Measurements from ENCODE around the gene PDX1.
A peak's percentile ranks its signal among the peaks of the same experiment; 100 is the strongest.
"Not testable (repeated sequence)": the region's sequence is repeated elsewhere in the genome, so short reads cannot be mapped to it uniquely, and the experiment has no call there.

The PDX1 gene

GRCh38 chr13:27956576-27957300 lies 36.9 kb downstream of the PDX1 start:
- DNase-seq (ENCODE audit: low spot score): no peak

DNA sequence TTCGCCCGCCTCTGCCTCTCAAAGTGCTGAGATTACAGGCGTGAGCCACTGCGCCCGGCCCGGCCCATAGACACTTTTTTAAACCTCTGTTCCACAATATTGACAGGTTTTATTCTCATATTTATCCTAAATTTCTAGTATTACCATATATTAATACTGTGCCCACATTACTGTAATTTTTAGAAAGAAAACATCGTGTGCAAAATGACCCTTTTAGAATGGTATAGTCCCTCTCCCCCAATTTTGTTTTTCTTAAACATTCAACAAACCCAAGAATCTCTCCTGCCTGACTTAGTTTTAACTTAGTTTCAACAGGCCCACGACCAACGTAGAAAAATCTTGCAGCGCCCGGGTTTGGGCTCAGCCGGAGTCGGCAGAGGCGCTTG lies 40.2 kb downstream of the PDX1 start:
- no peak for DNase-seq (ENCODE audit: low spot score)

DNA sequence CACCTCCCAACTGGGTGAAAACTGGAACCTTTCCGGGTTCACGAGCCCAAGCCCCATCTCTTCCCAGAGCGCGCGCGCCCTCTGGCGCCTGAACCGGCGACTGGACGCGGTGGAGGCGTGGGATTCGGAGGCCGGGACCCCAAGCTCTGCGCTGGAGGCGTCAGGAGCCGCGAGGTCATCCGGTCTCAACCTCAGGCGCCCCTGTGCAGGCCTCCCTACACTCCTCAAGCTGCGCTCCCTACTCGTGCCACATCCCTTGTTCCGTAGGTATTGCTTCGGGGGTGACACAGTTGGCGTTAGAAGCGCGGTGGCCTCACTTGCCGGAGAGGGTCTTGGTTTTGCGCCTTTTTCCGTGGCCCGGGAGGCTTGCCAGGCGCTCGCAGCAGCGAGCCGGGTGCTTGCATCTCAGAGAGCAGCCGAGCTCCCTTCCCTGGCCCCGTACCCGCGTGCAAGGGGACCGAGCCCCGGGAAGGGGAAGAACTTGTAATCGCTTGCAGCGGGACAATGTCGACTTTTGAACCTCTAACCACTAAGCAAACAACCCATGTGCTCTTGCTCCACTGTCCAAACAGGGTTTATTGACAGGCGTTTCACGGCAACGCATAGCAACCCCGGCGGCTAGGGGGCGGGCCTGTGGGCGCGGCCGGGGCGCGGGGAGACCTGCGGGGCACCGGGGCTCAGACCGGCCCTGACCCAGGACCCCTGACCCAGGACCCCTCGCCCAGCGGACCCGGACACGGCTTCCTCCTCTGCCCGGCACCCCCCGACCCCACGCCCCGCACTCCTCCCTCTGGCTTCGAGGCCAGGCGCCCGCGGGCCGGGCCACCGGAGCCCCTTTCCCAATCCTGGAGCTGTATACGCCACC lies 40.8 kb downstream of the PDX1 start:
- no peak for DNase-seq (ENCODE audit: low spot score)

DNA sequence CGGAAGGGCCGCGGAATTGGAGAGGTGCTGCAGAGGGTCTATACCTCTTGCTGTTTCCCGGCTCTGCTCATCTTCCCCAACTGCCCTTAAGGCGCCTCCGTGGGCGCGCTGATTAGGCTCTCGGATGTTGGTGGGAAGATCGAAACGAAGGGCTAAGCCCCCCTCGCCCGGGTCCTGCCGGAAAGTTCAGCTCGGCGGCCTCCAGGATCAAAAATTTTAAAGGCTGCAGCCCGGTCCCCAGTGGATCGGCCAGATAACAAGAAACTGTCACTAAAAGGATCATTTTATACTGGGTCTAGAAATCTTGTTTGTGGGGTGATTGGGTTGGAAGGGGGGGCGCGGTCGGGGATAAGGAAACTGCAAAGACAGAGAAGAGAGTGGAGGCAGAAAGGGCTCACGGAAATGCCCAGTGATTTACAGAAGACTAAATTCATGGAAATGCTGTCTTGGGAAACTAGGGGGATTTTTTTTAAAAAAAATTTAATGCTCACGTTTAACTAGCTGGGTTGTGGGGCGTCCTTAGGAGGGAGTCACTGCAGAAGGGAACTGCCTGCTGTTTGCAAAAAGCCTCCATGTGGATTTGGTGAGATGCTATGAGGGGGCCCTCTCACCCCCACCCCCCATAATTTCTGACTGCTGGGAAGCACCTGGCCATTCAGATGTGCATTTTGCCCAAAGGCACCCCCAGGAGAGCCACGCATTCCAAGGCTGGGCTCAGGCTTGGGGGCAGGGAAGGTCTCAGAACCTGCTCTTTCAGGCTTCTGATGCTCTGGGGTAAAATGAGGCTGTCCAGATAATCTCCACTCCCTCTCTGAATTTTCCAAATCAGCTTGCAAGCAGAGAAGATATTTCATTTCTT lies 41.7 kb downstream of the PDX1 start:
- DNase-seq (ENCODE audit: low spot score): no peak

- DNase-seq (ENCODE audit: low spot score): no peak
Observed at GRCh38 chr13:27962128-27962841, 42.5 kb downstream of the PDX1 start.

DNA sequence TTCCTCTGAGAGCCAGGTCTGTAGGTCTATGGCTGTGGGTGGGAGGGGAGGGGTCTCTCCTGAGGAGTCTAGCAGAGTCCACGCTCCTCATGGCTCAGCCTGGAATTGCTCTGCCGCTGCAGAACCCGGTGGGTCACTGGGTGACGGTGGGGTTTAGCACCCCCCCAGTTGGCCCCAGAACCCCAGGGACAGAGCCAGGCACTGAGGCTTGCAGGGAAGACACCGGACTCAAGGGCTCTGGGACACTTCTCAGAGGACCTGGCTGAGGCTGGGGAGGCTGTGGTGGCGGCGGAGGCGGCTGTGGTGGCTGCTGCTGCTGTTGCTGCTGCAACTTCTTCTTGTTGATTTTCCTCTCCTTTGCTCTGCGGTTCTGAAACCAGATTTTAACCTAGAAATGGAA lies 43.2 kb downstream of the PDX1 start:
- DNase-seq (ENCODE audit: low spot score): no peak

GRCh38 chr13:27963491-27963890 lies 43.7 kb downstream of the PDX1 start:
- no peak for DNase-seq (ENCODE audit: low spot score)

GRCh38 chr13:27964206-27964605 lies 44.4 kb downstream of the PDX1 start:
- not testable (repeated sequence) for DNase-seq (ENCODE audit: low spot score)

DNA sequence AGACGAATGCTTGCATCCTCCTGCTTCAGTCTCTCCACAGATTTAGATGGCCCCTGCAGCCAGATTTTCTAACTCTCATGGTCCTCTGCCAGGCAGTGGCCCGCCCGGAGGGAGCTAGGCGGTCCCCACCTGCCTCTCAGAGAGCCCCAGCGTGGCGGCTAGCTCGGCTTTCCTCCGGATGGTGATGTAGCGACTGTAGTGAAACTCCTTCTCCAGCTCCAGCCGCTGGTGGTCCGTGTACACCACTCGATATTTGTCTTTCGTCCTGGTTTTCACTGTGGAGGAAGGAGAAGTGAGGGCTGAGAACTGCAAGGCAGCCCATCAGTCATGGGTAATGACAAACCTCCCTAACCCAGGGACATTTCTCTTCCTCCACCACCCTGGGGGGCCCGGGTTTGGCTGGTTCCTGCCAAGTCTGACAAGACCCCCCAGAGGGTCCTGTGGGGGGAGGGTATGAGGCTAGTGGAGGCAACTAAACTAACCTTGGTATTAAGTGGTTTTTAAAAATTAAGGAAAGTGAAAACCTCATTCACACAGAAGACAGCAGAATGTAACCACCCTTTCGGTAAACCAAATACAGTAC lies 45.0 kb downstream of the PDX1 start:
- no peak for DNase-seq (ENCODE audit: low spot score)

DNA sequence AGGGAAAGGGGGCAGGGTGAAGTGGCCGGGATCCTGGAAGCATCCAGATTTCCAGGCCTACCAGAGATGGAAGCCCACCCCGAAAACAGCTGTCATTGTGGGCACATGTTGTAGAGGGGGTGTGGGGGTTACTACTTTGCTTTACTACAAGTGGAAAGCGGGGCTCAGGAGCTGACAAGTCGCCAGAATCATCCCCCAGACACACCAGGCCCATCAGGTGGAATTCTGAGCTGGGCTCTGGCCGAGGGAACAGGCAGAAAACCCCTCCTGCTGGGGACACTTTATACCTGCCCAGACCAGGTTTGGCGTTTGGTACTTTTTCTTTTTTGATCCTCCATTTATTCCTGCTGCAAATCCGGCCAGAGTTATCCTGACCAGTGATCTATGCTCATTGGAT lies 45.5 kb downstream of the PDX1 start:
- no peak for DNase-seq (ENCODE audit: low spot score)

DNA sequence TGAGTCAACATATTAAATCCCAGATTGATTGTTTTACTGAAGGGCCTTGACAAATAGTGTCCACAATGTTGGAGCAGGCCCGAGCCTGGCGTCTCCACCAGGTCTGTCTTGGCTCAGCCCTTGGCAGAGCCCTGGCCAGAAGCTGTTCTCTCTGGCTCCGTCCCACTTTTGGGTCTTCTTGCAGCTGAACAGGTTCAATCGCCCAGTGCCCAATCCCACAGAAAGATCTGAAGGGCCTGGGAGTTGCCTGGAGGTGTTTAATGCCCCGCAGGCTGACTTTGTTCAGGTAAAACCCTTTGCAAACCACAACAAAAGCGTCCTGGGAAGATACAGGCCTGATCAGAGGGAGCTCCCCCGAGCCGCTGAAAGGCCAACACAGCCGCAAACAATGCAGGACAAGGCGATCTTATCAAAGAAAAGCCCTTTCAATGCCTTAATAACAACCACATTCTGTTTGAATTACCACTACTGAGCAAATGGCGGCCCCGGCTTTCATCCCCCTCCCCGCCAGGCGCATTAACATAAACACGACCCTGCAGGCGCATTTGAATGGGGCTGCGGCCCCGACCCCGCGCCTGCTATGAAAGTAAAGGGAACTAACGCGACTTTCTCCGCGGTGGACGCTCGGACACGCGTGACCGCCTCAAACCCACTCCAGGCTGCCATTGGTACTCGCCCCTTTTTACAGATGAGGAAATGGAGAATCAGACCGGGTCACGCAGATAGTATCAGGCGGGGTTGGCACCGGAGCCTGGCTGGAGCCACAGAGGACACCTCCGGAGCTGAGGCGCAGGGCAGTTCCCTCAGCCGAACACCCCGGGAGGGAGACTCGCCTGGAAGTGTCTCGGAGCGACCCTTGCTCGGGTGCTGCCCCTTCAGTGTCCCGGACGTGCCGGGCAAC lies 46.2 kb downstream of the PDX1 start:
- DNase-seq (ENCODE audit: low spot score): no peak

DNA sequence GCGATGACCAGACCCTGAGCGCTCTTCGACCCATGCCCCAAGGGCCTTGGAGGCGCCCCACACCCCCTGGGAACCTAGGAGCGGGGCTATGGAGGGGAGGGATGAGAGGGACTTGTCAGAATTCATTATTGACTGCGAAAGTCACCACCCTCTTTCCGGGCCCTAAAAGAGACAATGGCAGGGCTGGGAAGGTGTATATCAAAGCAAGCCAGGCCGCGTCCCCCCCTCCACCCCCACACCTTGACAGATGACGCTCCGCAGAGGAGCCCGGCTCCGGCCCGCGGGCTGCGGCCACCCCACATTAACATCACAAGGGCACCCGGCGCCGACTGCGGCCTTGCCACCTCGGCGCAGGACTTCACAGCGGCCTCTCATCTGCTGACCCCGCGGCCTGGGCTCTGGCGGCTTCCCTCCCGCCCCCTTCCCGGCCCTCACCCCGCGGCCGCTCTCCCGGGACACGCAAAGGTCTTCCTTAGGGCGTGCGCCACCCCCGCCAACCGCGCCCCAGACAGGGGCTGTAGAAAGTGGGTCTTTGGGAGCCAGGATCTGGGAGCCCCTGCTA lies 46.9 kb downstream of the PDX1 start:
- peak; percentile 7 for DNase-seq (ENCODE audit: low spot score)

DNA sequence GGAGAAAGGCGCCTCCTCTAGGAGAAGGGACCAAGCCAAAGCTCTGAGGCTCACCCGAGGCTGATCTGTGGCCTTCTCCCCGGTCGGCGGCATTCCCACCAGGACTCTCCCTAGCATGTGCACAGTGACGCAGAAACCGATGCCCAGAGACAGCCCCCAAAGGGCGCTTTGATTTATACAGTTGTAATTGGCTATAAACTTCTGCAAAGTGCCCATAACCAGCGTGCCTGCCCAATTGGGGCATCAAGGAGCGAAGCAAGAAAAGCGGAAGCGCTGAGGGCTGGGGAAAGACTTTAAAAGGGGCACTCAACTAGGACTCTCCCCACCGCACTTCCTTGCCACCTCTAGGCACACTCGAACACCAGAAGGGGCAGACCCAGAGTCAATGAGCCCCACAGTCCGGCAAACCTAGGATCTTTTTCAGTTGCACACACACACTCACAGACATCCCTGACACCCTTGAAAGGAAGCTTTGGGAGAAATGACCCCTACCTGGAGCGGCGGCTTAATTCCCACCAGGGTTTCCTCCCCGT lies 47.5 kb downstream of the PDX1 start:
- DNase-seq (ENCODE audit: low spot score): peak; percentile 72

DNA sequence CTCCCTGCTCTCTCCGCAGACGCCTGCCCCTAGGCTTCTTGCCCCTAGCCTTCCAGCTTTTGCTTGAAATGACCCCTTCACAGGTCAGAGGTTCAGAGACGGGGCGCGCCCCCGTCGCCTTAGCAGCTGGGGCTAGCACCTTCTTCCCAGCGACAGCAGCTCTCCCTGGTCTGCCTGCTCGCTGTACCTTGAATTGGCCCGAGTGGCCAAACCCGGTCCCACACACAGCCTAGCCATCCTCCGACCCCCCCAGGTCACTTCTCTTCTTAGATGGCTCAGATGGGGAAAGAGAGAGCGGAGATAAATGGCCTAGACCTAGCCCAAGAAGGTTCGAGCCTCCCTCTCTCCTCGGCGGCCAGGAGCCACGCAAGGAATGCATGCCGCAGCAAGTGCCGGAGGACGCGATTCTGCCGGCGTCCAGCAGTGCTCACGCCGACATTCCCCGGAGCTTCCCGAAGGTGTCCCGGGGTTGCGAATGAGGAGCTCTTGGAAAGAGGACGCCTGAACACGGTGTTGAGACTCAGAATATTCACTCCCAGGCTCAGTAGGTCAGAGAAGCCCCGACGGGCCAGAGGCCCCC lies 48.0 kb downstream of the PDX1 start:
- peak; percentile 48 for DNase-seq (ENCODE audit: low spot score)

- peak; percentile 58 for DNase-seq (ENCODE audit: low spot score)
Observed at GRCh38 chr13:27968316-27969081, 48.7 kb downstream of the PDX1 start.

- DNase-seq (ENCODE audit: low spot score): peak; percentile 85
Observed at GRCh38 chr13:27969082-27969865, 49.5 kb downstream of the PDX1 start, which contains the start of gene CDX2. Gene CDX2, minus strand, starts transcription at chr13:27969315. Its CDS starts 309 bp downstream, at chr13:27969006.

GRCh38 chr13:27969866-27970229 lies 50.0 kb downstream of the PDX1 start:
- DNase-seq (ENCODE audit: low spot score): no peak
